Ramos (cell line): ENCODE measurements around the gene BDH1.

Experiments used
- in situ Hi-C: fragments of 300-500 bp; cut with MboI; formaldehyde crosslinking; loops from one replicate; pipeline ENCODE4 v1.14.3; 2022; ENCODE audit warnings: low sequenced_read_pairs; ENCODE audit not compliant: unreplicated experiment

The BDH1 gene

DNA sequence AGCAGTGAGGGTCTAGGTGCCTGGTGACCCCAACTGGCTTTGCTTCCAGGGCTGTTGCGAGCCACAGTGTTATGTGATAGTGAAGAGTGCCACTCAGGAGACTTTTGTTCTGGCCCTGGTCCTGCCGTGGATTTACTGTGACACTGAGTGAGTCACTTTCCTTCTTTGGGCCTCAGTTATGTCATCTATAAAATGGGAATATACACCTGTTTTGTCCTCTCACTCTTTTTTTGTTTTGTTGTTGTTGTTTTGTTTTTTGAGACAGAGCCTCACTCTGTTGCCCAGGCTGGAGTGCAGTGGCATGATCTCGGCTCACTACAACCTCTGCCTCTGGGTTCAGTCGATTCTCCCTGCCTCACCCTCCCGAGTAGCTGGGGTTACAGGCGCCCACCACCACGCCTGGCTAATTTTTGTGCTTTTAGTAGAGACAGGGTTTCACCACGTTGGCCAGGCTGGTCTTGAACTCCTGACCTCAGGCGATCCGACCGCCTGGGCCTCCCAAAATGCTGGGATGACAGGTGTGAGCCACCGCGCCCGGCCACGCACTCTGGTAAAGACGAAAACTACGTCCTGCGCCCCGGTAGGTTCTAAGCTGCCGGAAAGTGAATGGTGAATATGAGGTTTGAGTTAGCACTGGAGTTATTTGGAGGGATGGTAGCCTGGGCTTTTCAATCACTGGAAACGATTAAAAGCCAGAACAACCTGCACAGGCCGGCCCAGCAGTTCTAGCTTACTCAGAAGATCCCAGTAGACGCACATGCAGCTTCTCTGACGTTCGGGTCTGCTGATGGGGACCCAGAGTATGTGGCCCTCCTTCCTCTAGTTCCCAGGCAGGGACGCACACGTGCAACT is 46.6 kb downstream of the BDH1 start:
- in situ Hi-C loops, result no loop called here

DNA sequence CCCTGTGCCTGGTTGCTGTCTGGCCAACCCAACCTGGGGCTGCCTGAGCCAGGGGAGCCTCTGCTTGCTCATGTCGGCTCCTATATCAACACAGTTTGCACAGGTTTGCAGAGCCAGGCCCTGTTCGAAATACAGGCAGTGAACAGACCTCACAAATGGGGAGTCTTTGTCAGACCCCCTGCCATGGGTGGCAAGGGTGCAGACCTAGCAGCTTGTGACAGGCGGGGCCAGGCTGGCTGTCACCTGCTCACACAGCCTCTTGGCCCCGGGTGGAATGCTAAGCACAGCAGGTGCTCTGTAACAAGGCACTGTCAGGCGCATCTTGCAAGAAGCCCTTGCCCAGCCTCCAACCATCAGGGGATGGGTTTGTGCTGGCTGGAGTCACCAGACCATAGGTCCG is 47.3 kb downstream of the BDH1 start:
- in situ Hi-C loops, result no loop called here

DNA sequence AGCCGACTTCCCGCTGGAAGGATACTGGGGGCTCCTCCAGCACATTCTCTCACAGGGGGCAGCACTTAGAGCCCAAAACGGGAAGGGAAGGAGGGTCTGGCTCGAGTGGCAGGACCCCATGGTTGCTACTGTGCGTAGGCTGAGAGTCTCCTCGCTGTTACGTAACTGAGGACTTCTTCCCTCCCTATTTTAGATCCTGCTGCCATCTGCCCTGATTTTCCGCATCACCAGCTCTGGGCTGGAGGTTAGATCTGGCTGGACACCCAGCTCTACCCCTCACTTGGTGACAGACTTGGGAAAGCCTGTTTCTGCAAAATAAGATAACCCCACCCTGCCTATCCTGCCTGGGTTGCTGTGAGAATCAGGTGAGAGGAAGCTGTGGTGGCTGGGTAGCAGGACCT is 47.7 kb downstream of the BDH1 start:
- in situ Hi-C loops, result no loop called here

DNA sequence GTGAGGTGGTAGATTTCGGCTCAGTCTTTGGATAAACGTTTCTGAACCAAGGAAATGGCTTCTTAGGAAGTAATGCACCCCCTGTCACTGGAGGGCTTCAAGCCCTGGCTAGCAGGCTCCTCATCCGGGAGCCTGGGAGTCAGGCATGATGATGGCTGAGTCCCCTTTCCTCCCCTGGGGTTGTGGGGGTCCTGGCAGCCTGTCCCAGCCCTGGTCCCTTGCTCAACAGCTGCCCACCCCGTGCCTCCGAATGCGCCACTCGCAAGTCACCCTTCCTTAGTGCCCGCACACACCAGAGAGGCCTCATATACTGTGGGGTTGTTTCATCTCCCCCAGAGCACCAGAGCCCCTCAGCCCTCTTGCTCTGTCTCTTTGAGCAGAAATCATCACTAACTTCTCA is 48.2 kb downstream of the BDH1 start:
- in situ Hi-C loops, result no loop called here

DNA sequence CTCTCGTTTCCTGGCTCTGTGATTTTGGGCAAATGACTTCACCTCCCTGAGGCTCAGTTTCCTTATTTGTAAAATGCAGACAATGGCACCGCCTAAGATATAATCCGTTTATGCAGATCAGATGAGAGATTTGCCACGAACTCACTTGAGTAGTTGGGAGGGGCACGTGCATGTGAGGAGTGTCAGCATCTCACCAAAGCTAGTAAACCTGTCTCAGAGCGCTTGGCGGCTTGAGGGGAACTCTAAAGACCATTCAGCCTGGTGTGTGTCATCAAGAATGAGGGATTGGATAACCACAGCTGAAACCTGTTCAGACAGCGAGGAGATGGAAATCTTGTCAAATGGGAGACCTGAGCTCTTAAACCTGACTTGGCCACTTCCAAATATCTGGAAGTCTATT is 48.7 kb downstream of the BDH1 start:
- in situ Hi-C loops, result no loop called here

DNA sequence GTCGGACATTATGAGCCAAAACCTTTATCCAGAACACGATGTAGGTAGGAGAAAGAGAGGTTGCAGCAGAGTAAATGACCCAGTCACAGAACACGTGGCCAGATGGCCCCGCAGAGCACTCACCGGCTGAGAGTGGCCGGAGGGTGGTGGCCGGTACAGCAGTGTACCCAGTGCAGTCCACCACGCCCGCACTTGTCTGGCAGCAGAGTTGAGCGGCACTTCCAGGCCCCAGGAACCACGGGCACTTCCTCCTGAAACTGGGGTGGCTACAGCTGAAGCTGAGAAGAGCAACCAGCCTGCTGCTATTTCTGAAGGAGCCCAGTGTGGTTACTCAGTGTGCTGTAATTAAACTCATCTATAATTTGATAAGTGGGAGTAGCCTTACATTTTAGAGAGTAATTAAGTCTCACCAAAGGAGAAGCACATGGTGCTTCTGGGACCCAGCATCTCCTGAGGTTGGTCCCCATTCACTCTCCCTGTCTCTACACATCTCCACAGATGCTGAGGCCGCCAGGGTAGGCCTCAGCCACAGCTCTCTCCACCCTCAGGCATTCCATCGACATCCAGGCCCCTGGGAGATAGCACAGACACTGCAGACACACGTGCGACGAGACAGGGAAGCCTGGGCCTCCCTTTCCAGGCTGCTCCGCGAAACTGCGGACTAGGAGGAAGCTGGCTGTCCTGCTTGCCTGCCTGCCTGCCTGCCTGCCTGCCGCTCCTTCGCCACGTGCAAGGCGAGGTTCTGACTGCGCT is 49.8 kb downstream of the BDH1 start:
- in situ Hi-C loops, result no loop called here

DNA sequence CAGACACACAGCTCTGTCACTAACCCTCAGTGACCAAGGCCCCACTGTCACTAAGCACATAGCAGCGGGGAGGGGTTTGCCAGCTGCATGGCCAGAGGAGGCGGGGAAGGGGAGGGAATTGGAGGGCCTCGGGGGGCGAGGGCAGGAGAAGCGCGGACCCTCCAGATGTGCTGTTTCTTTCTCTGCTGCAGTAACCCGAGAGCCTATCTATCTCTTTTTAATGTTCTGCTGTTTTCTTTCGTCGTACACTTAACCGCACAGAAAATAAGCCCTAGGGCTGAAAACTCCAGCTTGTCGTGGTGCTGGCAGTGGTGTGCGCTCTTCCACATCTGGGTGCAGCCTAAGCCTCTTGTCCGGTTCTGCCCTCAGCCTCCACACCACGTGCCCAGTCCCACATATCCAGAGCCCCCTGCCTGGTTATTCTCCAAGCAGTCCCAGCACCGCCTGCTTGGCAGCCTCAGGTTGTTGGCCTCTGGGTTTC is 51.1 kb downstream of the BDH1 start:
- in situ Hi-C loops, result loop anchor here (5.0 kb wide), 1 partner anchor 247 kb away; no protein-coding TSS in a partner anchor

DNA sequence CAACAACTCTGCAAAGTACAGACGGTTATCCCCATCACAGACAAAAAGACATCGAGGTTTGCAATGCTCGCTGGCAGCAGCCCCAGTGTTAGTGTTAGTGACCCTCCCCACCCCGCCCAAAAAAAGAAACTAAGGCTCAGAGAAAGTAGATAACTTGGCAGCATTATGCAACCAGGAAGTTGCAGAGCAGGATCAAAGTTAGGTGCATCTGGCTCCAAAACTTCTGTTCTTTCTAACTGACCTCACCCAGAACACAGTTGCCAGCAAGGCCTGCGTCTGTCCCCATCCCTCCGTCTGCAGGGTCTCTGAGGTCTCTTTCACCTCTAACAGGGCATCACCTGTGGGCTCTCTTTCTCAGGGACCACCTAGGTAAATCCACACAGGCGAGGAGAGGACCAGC is 51.5 kb downstream of the BDH1 start:
- in situ Hi-C loops, result loop anchor here (5.0 kb wide), 1 partner anchor 247 kb away; no protein-coding TSS in a partner anchor

DNA sequence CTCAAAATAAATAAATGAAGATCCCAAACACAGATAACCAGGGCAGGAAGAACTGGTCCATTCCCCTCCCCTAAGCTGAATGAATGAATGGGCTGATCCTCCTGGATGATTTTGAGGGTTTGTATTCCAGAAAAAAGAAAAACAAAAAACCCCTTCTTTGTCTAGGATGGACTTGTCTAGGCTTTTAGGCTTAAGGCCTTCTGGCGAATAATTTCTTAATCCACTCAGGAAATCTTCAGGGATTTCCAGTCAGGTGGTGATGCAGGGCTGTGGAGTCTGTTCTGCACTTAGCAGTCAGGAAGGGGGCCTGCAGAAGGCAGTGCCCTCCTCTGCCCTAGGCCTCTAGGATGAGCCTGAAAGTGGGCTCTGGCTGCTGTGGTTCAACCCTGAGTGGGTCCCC is 52.1 kb downstream of the BDH1 start:
- in situ Hi-C loops, result loop anchor here (5.0 kb wide), 1 partner anchor 246 kb away; no protein-coding TSS in a partner anchor

DNA sequence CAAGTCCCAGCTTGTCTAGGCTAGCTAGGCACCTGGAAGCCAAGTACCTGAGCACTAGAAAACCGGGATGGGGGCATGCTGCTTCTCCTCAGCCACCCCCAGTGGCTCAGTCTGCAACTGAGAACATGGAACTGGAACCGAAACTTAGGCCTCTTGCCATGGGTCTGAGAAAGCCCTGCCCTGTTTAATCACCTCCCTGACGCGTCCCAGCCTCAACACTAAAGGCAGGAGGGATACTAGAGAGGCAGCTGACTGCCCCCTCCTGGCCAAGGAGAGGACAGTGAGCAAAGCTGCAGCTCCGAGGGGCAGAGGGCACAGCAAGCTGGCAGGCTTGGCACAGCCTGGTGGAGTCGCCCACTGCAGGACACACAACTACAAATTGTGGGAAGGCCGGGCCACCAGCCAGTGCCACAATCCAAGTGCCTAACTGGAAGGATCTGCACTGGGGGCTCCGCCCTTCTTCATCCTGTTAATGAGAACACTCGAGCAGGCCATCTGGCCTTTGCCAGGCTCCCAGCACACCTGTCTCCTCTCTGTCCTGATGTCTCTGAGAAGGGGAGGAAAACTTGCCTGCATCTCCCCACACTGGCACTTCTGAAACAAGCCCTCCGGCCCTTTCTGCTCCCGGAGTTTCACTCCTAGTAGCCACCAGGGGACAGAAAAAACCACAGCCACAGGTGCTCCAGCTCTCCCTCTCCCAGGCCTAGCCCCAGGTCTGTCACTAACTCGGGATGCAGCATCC is 53.7 kb downstream of the BDH1 start:
- in situ Hi-C loops, result loop anchor here (5.0 kb wide), 1 partner anchor 245 kb away; no protein-coding TSS in a partner anchor

DNA sequence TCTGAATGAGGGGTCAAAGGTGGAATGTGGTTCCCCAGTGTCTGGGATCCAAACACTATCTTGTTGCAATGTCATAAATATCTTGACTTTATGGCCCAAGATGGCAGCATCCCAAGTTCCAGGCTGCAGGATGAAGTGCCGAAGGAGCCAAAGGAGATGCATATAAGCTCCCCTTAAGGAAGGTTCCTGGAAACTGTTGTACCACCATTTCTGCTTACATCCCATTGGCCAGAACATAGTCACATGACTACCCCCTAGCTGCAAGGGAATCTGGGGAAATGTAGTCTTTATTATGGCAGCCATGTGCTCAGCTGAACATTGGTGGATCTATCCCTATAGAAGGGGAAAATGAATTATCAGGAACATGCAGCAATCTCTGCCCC is 54.3 kb downstream of the BDH1 start:
- in situ Hi-C loops, result loop anchor here (5.0 kb wide), 1 partner anchor 244 kb away; no protein-coding TSS in a partner anchor

DNA sequence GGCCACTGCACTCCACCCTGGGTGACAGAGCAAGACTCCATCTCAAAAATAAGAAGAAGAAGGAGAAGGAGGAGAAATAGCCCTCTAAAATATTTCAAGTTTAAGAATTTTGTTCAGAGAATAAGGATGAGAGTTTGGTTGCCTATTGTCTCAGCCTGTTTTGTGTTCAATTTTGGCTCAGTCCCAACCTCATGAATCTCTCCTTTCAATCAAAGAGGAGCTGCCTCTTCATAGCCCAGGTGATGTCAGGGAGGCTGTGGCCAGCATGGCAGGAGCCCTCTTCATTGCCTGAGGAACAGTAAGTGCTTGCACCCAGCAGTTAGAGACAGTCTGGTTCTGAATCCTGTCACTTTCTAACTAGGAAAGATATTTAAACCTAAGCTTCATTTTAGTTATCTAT is 55.0 kb downstream of the BDH1 start:
- in situ Hi-C loops, result loop anchor here (5.0 kb wide), 1 partner anchor 244 kb away; no protein-coding TSS in a partner anchor

DNA sequence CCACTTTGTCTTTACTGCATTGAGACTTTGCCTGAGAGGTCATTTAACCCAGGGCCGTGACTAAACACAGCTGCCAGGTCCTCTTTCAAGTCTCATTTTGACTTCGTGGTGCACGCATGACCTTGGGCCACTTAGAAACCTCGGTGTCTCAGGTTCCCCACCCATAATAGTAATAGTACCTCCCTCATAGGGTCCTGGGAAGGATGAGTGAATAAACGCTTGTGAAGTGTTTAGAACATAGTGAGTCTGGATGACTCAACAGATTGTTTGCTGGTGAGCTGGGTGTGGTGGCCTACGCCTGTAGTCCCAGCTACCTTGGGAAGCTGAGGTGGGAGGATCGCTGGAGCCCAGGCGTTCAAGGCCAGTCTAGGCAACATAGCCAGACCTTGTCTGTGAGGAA is 56.3 kb downstream of the BDH1 start:
- in situ Hi-C loops, result no loop called here

DNA sequence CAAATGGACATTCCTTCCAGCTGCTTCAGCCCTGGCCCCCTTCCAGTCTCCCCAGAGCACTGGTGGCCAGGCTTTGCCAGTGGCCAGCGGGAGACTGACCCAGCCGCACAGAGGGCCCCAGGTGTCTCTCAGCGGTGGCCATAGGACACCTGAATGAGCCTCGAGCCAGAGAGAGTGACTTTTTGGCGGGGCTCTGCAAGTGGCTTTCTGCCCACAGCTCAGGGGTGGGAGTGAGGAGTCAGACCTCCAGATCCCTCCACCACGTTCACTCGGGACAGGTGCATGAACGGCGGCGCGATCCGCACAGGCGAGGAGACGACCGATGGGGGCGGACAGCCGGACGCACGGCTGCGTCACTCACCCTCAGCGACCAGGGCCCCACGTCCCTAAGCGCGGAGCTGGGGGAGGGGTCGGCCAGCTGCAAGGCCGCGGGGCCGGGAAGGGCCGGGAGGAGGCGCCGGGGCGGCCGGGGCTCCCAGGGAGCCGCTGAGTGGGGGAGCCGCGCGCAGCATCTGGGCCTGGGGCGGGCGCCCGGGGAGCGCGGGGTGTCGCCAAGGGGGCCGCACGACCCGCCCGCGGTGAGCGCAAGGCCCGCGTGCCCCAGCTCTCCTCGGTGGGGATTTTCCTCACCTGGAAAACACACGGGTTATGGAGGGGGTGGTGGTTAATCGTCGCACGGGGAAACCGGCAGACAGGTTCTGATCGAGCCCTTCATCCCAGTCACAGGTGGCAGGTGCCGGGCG is 57.1 kb downstream of the BDH1 start:
- in situ Hi-C loops, result no loop called here

DNA sequence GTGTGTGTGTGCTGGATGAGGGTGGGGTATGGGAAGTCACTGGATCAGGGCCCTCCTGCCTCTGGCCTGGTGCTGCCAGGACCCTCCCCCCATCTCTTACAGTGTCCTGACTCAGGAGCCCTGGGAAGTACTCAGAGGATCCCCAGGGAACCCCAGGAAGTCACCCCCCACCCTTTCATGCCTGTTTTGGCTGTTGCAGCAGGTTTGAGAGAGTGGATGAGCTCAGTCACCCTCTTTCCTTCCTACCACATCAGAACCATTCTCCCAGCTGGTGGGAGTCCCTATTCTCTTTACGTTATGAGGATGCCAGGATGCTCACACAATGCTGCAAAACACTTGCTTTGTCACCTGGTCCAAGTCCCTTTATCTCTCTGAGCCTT is 59.0 kb downstream of the BDH1 start:
- in situ Hi-C loops, result no loop called here

DNA sequence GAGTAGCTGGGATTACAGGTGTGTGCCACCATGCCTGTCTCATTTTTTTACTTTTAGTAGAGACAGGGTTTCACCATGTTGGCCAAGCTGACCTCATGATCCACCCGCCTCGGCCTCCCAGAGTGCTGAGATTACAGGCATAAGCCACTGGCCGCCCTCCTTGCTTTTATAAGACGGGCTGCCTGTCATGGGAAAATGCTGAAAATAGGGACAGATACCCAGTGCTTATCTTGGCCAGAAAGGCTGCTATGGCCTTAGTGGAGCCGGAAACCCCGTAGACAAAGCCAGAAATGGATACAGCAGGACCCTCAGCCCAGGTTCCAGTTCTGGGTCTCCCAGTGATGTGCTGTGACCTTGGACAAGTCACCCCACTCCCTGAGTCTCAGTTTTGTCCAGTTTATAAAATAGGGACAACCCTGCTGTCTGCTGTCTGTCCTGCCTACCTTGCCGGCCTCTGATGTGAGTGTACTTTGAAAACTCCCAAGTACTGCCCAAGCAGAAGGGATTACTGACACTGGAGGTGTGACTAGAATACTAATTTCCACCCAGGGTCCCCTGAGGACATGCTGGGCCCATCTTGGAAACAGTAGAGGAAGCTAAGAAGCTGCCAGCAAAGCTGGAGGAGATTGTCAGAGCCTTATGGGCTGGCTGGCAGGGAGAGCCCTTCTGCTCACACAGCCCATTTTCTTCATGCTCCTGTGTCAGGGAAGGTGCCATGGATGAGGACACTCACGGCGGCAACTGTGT is 59.6 kb downstream of the BDH1 start:
- in situ Hi-C loops, result no loop called here

DNA sequence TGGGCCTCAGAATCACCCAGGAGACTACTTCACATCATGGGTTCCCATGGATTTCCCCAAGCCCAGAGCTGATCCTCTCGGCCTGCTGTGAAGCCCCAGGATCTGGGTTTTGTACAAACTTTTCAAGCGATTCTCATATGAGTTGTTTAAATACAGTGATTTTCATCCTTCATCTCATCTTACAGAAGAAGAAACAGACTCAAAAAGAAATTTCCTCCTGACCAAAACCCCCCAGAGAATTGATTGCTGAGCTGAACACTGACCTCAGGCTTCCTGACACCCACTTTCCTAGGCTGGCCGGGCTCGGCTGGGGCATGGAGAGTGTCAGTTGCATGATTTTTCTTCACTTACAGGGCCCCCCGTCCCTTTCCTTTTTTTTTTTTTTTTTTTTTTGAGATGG is 60.3 kb downstream of the BDH1 start:
- in situ Hi-C loops, result no loop called here

DNA sequence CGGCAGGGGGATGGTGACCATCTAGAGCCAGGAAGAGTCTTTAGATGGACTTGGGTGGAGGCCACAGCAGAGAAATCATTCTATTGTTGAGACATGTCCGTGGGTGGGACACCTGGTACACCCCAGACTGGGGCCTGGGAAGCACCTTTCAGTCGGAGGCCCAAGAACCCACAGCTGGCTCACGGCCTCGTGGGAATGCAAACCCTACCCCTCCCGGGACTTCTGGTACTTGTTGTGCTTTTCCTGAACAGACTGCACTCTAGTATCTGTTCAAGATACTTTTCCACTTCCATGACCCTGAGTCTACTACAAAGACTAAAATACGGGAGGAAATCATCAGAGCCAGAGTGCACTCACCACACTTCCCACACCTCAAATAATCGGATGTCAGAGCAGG is 60.7 kb downstream of the BDH1 start:
- in situ Hi-C loops, result no loop called here

DNA sequence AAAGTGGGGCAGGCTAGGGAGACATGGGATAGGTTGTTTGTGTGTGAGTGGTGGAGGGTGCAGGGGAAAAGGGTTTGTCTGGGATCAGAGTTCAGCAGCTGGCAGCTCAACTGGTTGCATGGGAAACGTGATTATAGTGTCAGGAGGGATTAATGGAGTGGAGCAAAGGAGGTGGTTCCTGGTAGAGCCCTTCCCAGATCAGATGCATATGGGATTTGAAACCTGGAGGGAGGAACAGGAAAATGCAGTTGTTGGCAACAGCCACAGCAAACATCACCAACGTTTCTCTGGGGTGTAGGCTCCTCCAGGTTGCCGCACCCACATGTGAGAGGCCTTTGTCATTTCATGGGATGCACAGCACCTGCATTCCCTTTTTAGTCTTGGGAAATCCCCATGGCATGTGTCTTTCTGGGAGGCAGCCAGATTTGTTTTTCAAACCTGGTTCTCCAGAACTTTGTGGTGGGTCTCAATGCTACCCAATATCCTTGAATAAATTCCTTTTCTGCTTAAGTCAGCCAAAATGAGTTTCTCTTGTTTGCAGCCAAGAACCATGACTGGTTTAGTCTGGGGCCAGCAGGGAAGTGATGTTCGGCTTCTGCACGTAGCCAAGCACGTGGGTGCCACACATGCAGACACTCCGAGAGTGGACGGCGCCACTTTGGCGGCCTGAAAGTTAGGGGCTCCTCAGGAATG is 61.3 kb downstream of the BDH1 start:
- in situ Hi-C loops, result no loop called here
